H7 (cell line): ENCODE results near the gene PCNX1. TPM values are rescaled to one million over a fixed set of nuclear protein-coding genes. Genes with fewer than 3 reads are reported as not detected.

Experiments
- DNase-seq: peaks from one replicate; pipeline ENCODE4 v3.0.0; 2012
- H3K27me3 ChIP-seq: 2 replicates; pipeline ENCODE4 v1.6.0; 2011; ENCODE audit warnings: mild to moderate bottlenecking, low read length; ENCODE audit not compliant: control insufficient read depth, insufficient read depth
- H3K36me3 ChIP-seq: replicated peaks from 2 replicates; pipeline ENCODE4 v1.5.1; 2011; ENCODE audit warnings: low read length; ENCODE audit not compliant: control insufficient read depth, insufficient read depth
- H3K4me3 ChIP-seq: 2 replicates; pipeline ENCODE4 v1.5.1; 2011; ENCODE audit warnings: low read depth, mild to moderate bottlenecking, control low read depth, low read length, moderate library complexity; ENCODE audit not compliant: insufficient read depth
- total RNA-seq: library from RNA; depleted of rRNA; stranded (reverse); fragments of >200 nt; shearing (Covaris generic); gene quantifications from 2 replicates; pipeline ENCODE4 v1.2.3, GENCODE V29; 2014

PCNX1 gene
- total RNA-seq, 1 experiment from 2014 or later, result 29.1 TPM

DNA sequence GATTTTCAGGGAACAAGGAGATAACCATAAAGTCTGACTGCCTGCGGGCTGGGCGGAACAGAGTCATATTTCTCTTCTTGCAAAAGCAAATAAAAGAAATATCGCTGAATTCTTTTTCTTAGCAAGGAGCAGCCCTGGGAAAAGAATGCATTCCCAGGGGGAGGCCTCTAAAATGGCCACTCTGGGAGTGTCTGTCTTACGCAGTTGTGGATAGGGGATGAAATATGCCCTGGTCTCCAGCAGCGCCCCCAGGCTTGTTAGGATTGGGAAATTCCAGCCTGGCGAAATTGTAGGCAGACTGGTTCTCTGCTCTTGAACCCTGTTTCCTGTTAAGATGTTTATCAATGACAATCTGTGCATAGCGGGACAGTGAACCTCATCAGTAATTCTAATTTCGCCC, 40.5 kb downstream of the PCNX1 start:
- no peak overlapping the region for H3K4me3 ChIP-seq
- no peak for DNase-seq
- peaks cover 5% of the 10 kb centered on the region for H3K36me3 ChIP-seq
- no peaks in the 10 kb centered on the region for H3K27me3 ChIP-seq

- no peaks in the 10 kb centered on the region for H3K27me3 ChIP-seq
- DNase-seq, result no peak
These were observed 45.2 kb downstream of the PCNX1 start for GRCh38 chr14:70952485-70952884.

DNA sequence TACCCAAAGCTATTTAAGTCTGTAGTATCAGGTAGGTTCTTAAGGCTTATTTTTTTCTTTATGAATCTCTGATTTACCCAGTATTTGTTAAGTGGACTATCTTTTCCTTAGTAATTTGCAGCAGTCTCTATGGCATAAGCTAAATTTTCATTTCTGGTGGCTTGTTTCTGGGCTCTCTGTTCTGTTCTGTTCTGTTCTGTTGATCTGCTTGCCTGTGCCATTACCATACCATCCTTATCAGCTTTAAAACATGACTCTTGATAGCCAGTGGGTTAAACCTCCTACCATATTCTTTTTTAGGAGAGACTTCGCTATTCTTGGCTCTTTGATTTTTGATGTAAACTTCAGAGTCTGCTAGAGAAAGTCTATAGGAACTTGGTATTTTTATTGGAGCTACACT, 46.8 kb downstream of the PCNX1 start:
- H3K36me3 ChIP-seq, result peaks cover 1% of the 10 kb centered on the region; the same call in 1 of the 2 replicates
- H3K4me3 ChIP-seq, result no peak overlapping the region
- DNase-seq, result no peak
- H3K27me3 ChIP-seq, result no peaks in the 10 kb centered on the region

More at GRCh38 chr14:70952485-70952884, 45.2 kb downstream of the PCNX1 start:
- Histone ChIP-seq H3K4me3 (no peak overlapping the region), H3K36me3 (peaks cover 1% of the 10 kb centered on the region)

DNA sequence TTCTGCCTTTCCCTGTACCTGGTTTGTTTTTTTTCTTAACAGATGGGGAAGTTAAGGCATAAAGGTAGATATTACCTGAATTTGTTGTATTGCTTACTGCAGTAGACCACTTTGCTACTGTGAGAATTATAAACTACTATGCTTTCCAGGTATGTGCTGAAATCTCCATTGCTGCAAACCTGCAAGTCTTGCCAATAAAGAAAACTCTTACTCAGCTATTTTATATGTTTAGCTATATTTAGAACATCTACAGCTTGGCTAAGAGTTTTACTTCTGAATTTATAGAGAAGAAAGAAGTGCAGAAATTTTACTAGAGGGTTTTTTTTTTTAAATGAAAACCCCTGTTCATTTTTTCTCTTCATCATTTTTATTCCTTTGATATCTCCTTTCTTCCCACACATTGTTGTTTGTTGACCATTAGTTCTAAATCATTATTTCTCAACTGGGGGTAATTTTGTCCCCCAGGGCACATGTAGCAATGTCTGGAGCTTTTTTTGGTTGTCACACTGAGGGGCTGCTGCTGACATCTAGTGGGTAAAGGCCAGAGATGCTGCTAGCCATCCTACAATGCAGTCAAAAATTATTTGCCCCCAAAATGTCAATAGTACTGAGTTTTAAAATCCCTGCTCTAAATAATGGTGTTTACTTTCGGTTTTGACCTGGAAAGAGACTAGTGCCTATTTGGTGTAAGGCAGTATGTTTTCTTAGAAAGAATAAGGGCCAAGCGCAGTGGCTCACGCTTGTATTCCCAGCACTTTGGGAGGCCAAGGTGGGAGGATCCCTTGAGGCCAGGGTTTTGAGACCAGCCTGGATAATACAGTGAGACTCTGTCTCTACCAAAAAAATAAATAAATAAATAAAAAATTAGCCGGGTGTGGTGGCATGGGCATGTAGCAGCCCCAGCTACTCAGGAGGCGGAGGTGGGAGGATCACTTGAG, 48.6 kb downstream of the PCNX1 start:
- Histone ChIP-seq H3K4me3 (no peak overlapping the region), H3K27me3 (no peaks in the 10 kb centered on the region), H3K36me3 (no peaks in the 10 kb centered on the region)
- DNase-seq, result no peak

DNA sequence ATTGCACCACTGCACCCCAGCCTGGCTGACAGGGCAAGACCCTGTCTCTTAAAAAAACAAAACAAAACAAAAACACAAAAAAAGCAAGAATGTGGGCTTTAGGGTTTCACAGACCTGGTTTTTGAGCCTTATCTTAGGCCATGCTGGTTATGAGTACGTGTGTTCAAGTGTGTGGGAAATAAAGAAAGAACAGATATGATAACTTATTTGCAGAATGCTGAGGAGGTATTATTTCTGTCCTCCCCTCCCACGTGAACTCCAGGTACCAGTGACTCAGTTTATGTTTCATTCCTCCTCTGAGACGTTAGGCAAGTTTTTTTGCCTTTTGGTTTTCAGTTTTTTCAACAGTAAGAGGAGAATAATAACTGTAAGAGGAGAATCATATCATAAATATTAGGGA, 49.3 kb downstream of the PCNX1 start:
- no peak for DNase-seq

GRCh38 chr14:70957710-70958109, 50.5 kb downstream of the PCNX1 start:
- no peak overlapping the region for H3K4me3 ChIP-seq
- DNase-seq, result no peak
- H3K27me3 ChIP-seq, result no peaks in the 10 kb centered on the region
- H3K36me3 ChIP-seq, result no peaks in the 10 kb centered on the region

More for the DNA sequence above, 49.3 kb downstream of the PCNX1 start:
- Histone ChIP-seq H3K36me3 (no peaks in the 10 kb centered on the region), H3K4me3 (no peak overlapping the region), H3K27me3 (no peaks in the 10 kb centered on the region)

- no peak for DNase-seq
- Histone ChIP-seq H3K4me3 (no peak overlapping the region), H3K36me3 (no peaks in the 10 kb centered on the region), H3K27me3 (no peaks in the 10 kb centered on the region)
These were observed 55.7 kb downstream of the PCNX1 start for GRCh38 chr14:70962935-70963334.

GRCh38 chr14:70964492-70964891, 57.2 kb downstream of the PCNX1 start:
- H3K27me3 ChIP-seq, result no peaks in the 10 kb centered on the region
- no peak overlapping the region for H3K4me3 ChIP-seq
- H3K36me3 ChIP-seq, result 0 out of 2 replicates have a peak, but pooled peaks cover 1% of the 10 kb centered on the region
- DNase-seq, result no peak

DNA sequence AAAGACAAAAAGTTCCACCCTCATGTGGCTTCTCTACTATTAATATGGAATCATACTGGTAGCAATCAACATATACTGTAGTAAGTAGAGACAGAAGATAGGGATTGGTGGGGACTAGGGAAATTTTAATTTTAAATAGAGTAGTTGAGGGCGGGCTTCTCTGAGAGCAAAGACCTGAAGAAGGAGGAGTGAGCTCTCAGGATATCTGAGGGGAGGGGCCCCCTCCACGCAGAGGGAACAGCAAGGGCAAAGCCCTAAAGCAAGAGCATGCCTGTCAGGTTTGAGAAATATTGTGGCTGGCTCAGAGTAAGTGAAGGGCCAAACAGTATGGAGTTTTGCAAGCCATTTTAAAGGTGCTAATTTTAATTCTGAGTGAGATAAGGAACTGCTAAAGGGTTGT, 64.3 kb downstream of the PCNX1 start:
- Histone ChIP-seq H3K27me3 (no peaks in the 10 kb centered on the region), H3K4me3 (no peak overlapping the region), H3K36me3 (peaks cover 2% of the 10 kb centered on the region; the same call in 1 of the 2 replicates)
- no peak for DNase-seq

DNA sequence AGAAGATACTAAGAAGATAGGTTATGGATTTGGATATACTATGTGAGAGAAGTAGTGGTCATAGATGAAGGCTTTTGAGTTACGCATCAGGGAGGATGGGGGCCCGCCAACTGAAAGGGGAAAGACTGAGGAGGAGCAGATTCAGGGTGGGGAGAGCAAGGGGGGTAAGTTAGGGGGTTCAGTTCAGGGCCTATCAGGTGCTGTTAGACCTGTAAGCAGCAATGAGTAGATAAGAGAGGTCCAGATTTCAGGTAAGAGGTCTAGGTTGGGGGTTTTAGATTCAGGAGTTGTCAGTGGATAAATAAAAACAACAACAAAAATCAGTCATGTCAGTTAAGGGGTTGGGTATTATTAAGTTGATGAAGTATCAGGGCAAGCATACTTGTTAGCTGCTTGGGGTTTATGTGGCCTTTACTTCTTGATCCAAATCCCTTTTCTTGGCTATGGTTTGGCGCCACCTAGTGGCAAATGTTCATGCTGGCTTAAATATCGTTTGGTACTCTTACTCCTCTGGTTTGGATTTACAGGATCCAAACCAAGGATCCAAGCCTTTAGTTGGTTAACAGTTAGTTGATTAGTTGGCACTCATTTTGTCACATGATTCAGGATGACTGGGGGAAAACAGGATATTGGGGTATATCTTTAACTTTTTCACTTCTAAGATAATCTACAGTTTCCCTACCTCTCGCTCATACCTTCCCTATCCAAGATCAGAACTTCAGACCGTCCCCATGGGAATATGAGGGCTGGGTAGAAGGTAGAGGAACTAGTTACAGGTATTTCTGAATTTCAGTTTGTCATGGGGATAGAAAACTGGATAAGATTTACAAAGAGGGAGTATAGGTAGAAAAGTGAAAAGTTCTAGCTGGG, 65.1 kb downstream of the PCNX1 start:
- Histone ChIP-seq H3K36me3 (peaks cover 7% of the 10 kb centered on the region), H3K27me3 (no peaks in the 10 kb centered on the region), H3K4me3 (no peak overlapping the region)
- DNase-seq, result peak; percentile 34

- DNase-seq, result no peak
- no peak overlapping the region for H3K4me3 ChIP-seq
- H3K27me3 ChIP-seq, result no peaks in the 10 kb centered on the region
- H3K36me3 ChIP-seq, result peaks cover 17% of the 10 kb centered on the region
These were observed 69.3 kb downstream of the PCNX1 start for GRCh38 chr14:70976591-70976990.

- Histone ChIP-seq H3K4me3 (no peak overlapping the region), H3K36me3 (peaks cover 15% of the 10 kb centered on the region), H3K27me3 (no peaks in the 10 kb centered on the region)
- no peak for DNase-seq
These were observed 74.0 kb downstream of the PCNX1 start for GRCh38 chr14:70981000-70981952.

GRCh38 chr14:70982200-70982599, 74.9 kb downstream of the PCNX1 start:
- Histone ChIP-seq H3K36me3 (peaks cover 13% of the 10 kb centered on the region), H3K27me3 (no peaks in the 10 kb centered on the region), H3K4me3 (no peak overlapping the region)
- DNase-seq, result no peak

DNA sequence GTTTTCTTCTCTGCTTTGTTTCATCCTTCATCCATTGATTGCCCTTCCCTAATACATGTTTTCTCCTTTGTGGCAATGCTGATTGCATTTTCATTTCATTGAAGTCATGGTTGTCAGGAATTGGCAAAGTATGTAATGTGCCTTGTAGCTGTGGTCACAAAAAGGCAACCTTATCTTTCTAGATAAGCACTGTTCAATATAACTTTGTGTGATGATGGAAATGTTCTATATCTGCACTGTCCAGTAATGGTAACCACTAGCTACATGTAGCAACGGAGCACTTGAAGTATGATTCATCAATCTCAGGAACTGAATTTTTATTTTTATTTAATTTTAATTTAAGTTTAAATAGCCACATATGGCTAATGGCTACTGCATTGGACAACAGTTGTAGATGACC, 79.8 kb downstream of the PCNX1 start:
- Histone ChIP-seq H3K27me3 (no peaks in the 10 kb centered on the region), H3K4me3 (no peak overlapping the region), H3K36me3 (no peaks in the 10 kb centered on the region)
- DNase-seq, result no peak
